Endothelial cell of umbilical vein (primary cell): ENCODE results near the gene HDAC4. TPM values are rescaled to one million over a fixed set of nuclear protein-coding genes. Genes with fewer than 3 reads are reported as not detected.

Source experiments
- BruUV-seq: library from RNA; stranded (reverse); fragments of 400-500 nt; replicated peaks from 2 replicates; lab custom pipeline; 2021; lab: Mats Ljungman, UMichigan
- CTCF ChIA-PET: fragments of 300-600, 350-600 bp; sonication (Branson Sonifier 250); formaldehyde crosslinking; loops from one replicate; lab custom pipeline; 2021; ENCODE audit warnings: antibody characterized with exemption, inconsistent platforms; lab: Charles Lee
- POLR2A ChIA-PET: fragments of 300-600, 350-600 bp; sonication (Branson Sonifier 250); formaldehyde crosslinking; loops from one replicate; lab custom pipeline; 2021; ENCODE audit warnings: antibody characterized with exemption, inconsistent platforms; lab: Charles Lee
- DNase-seq: peaks from one replicate; pipeline ENCODE4 v3.0.0-alpha.2; 2011; ENCODE audit warnings: low read depth, low spot score
- FAIRE-seq: peaks from 2 replicates; lab custom pipeline; 2011; peaks lifted over from hg19 to GRCh38; lab: Jason Lieb, UNC
- H2AFZ ChIP-seq: 2 replicates; pipeline ENCODE4 v1.6.0; 2012; ENCODE audit warnings: low read depth, low read length, control low read depth, inconsistent platforms
- H3K27ac ChIP-seq: 2 replicates; pipeline ENCODE4 v1.5.1; 2011; ENCODE audit warnings: low read depth, mild to moderate bottlenecking, control low read depth, low read length, moderate library complexity; ENCODE audit not compliant: insufficient read depth
- H3K27me3 ChIP-seq, 2 experiments: 2 replicates each; pipeline versions ENCODE4 v1.6.0 to v1.6.1; 2011; ENCODE audit warnings: low read length in 2 of 2, mixed read lengths in 1 of 2; ENCODE audit not compliant: control insufficient read depth in 2 of 2, insufficient read depth in 2 of 2
- H3K36me3 ChIP-seq, 2 experiments: 2 replicates in 1 of 2; 3 replicates in 1 of 2; pipeline ENCODE4 v1.5.1; 2011; ENCODE audit warnings: low read length in 2 of 2, mild to moderate bottlenecking in 1 of 2, moderate library complexity in 1 of 2; ENCODE audit not compliant: control insufficient read depth in 2 of 2, insufficient read depth in 2 of 2; ENCODE audit errors: extremely low read depth in 1 of 2
- H3K4me1 ChIP-seq: 3 replicates; pipeline ENCODE4 v1.5.1; 2011; ENCODE audit warnings: mild to moderate bottlenecking, low read length; ENCODE audit not compliant: control insufficient read depth, insufficient read depth; ENCODE audit errors: extremely low read depth
- H3K4me2 ChIP-seq: 2 replicates; pipeline ENCODE4 v1.6.1; 2011; ENCODE audit warnings: low read length, control low read depth, mixed read lengths; ENCODE audit not compliant: insufficient read depth
- H3K4me3 ChIP-seq, 3 experiments: fragments of 200-600 bp in 1 of 3; sonication (generic), shearing (Covaris generic) in 1 of 3; replicated peaks in 1 of 3; 2 replicates each; pipeline ENCODE4 v1.5.1; 2011 to 2016; ENCODE audit warnings: control low read depth in 3 of 3, low read length in 3 of 3, mild to moderate bottlenecking in 2 of 3, inconsistent platforms in 1 of 3, low read depth in 1 of 3, moderate library complexity in 1 of 3; ENCODE audit not compliant: insufficient read depth in 1 of 3
- H3K79me2 ChIP-seq: 2 replicates; pipeline ENCODE4 v1.6.0; 2012; ENCODE audit warnings: low read length, inconsistent platforms; ENCODE audit not compliant: control insufficient read depth, insufficient read depth
- H3K9ac ChIP-seq: replicated peaks from 2 replicates; pipeline ENCODE3; 2011; ENCODE audit warnings: low read length, control low read depth; ENCODE audit not compliant: insufficient read depth; ENCODE audit errors: extremely low read depth
- H3K9me1 ChIP-seq: replicated peaks from 3 replicates; pipeline ENCODE4 v1.6.0; 2011; ENCODE audit warnings: mild to moderate bottlenecking, low read length; ENCODE audit not compliant: control insufficient read depth, insufficient read depth; ENCODE audit errors: extremely low read depth
- H3K9me3 ChIP-seq: replicated peaks from 2 replicates; pipeline ENCODE4 v1.5.1; 2012; ENCODE audit warnings: low read length, inconsistent platforms; ENCODE audit not compliant: control insufficient read depth, insufficient read depth
- H4K20me1 ChIP-seq: replicated peaks from 2 replicates; pipeline ENCODE3; 2011; ENCODE audit warnings: mild to moderate bottlenecking, low read length; ENCODE audit not compliant: control insufficient read depth, insufficient read depth; ENCODE audit errors: extremely low read depth
- EZH2 ChIP-seq: IDR thresholded peaks from 2 replicates; pipeline ENCODE4 v1.6.1; 2012; ENCODE audit warnings: borderline replicate concordance, low read depth, mild to moderate bottlenecking, moderate library complexity, low read length, inconsistent platforms; ENCODE audit not compliant: severe bottlenecking
- FOS ChIP-seq: IDR thresholded peaks from 2 replicates; pipeline ENCODE4 v1.6.1; 2011; ENCODE audit warnings: mild to moderate bottlenecking, low read length, moderate library complexity, borderline replicate concordance; ENCODE audit not compliant: insufficient read depth
- GATA2 ChIP-seq: IDR thresholded peaks from 2 replicates; pipeline ENCODE4 v1.7.0; 2011; ENCODE audit warnings: low read depth, mild to moderate bottlenecking, moderate library complexity, mixed read lengths, low read length; ENCODE audit not compliant: insufficient read length, insufficient read depth
- JUN ChIP-seq: IDR thresholded peaks from 2 replicates; pipeline ENCODE4 v1.6.1; 2011; ENCODE audit warnings: borderline replicate concordance, low read depth; ENCODE audit not compliant: insufficient read length, insufficient read depth
- MYC ChIP-seq: IDR thresholded peaks from one replicate; pipeline ENCODE4 v1.6.1; 2011; ENCODE audit warnings: mild to moderate bottlenecking, low read depth, low read length
- POLR2A ChIP-seq: IDR thresholded peaks from 2 replicates; pipeline ENCODE4 v1.6.1; 2012; ENCODE audit warnings: low read depth, mild to moderate bottlenecking, control low read depth, low read length
- POLR2AphosphoS5 ChIP-seq: IDR thresholded peaks from 2 replicates; pipeline ENCODE4 v1.6.1; 2012; ENCODE audit warnings: low read depth, mild to moderate bottlenecking, control low read depth, low read length, moderate library complexity; ENCODE audit not compliant: insufficient read depth
- dilution Hi-C: fragments of 300-500 bp; cut with MboI; formaldehyde crosslinking; loops from one replicate; pipeline ENCODE4 v1.15.0; 2019; ENCODE audit warnings: low sequenced_read_pairs; ENCODE audit not compliant: extremely low pct_ligation_motif_present
- intact Hi-C: fragments of 100-400 bp; cut with micrococcal nuclease; formaldehyde crosslinking; loops from one replicate; pipeline ENCODE4 v1.10.0; 2022
- polyA plus RNA-seq, 4 experiments: library from polyadenylated mRNA; depleted of rRNA in 3 of 4; stranded (reverse) in 3 of 4; unstranded in 1 of 4; fragments of >200 nt; gene quantifications; 2 replicates each; pipeline versions ENCODE4 v1.2.1 to v1.2.3, GENCODE V29; 2011 to 2012; ENCODE audit warnings: missing spikeins in 1 of 4
- total RNA-seq: library from RNA; stranded (reverse); gene quantifications from 2 replicates; pipeline ENCODE4 v1.2.3, GENCODE V29; 2021
- TF ChIP-seq, protein P1 (sequence below), 2 donors: IDR thresholded peaks; 1 replicate in 1 of 2; 2 replicates in 1 of 2; pipeline ENCODE4 v1.5.1; 2011; ENCODE audit warnings: low read length in 2 of 2, mild to moderate bottlenecking in 2 of 2, moderate library complexity in 2 of 2, control low read depth in 1 of 2, inconsistent platforms in 1 of 2, low read depth in 1 of 2; ENCODE audit not compliant: insufficient read depth in 1 of 2; ENCODE audit errors: extremely low read depth in 1 of 2
- TF ChIP-seq, protein P2 (sequence below): IDR thresholded peaks from 2 replicates; pipeline ENCODE4 v1.6.1; 2011; ENCODE audit not compliant: insufficient read depth, insufficient read length

Gene HDAC4
- total and polyA plus RNA-seq, 2 donors (not counting 3 experiments of a cell fraction or from before 2014, with no cell fraction given): 13.4 to 33.0 TPM

DNA sequence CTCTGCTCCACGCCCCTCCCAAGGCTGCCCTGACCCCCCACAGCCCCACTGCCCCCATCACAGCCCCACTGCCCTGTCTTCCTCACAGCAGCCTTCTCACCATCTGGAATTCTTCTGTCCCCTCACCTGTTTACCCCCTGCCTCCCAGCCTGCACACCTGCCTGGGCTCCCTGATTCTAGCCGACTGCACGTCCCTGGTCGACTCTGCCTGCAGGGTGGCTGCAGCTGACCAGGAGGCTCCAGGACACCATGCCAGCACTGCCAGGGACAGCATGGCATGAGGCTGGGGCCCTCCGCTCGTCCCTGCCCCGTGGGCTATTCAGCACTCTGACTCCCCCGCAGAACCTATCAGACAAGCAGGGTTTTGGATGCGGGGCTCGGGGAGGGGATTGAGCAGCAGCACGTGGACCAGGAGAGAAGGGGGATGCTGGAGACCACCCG lies 254.1 kb downstream of the HDAC4 start:
- BruUV-seq: no TSS peak
- no peak for FAIRE-seq

More for the DNA sequence above, 254.1 kb downstream of the HDAC4 start:
- ChIA-PET POLR2A (no interaction called here), CTCF (no interaction called here)
- Histone ChIP-seq H3K27me3 (no peaks in the 10 kb centered on the region), H3K4me3 (no peak overlapping the region), H3K4me1 (no peaks in the 10 kb centered on the region), H3K9ac (no peak overlapping the region), H3K79me2 (no peaks in the 10 kb centered on the region), H2AFZ (no peak overlapping the region), H3K9me3 (no peaks in the 10 kb centered on the region), H3K27ac (no peak overlapping the region), H3K4me2 (no peak overlapping the region), H4K20me1 (no peaks in the 10 kb centered on the region), H3K36me3 (no peaks in the 10 kb centered on the region), H3K9me1 (no peaks in the 10 kb centered on the region)
- intact Hi-C loops (no loop called here), dilution Hi-C loops (no loop called here)
- TF ChIP-seq MYC (no peak), POLR2AphosphoS5 (no peak), POLR2A (no peak), EZH2 (no peak), JUN (no peak), GATA2 (no peak), FOS (no peak)
- TF ChIP-seq, protein P1, sequence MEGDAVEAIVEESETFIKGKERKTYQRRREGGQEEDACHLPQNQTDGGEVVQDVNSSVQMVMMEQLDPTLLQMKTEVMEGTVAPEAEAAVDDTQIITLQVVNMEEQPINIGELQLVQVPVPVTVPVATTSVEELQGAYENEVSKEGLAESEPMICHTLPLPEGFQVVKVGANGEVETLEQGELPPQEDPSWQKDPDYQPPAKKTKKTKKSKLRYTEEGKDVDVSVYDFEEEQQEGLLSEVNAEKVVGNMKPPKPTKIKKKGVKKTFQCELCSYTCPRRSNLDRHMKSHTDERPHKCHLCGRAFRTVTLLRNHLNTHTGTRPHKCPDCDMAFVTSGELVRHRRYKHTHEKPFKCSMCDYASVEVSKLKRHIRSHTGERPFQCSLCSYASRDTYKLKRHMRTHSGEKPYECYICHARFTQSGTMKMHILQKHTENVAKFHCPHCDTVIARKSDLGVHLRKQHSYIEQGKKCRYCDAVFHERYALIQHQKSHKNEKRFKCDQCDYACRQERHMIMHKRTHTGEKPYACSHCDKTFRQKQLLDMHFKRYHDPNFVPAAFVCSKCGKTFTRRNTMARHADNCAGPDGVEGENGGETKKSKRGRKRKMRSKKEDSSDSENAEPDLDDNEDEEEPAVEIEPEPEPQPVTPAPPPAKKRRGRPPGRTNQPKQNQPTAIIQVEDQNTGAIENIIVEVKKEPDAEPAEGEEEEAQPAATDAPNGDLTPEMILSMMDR (IDR thresholded peaks at IDR 0.05; ENCODE audit: extremely low read depth in 1 of 2, insufficient read depth in 1 of 2, low read depth in 1 of 2, low read length in 2 of 2): no peak
- TF ChIP-seq, protein P2, sequence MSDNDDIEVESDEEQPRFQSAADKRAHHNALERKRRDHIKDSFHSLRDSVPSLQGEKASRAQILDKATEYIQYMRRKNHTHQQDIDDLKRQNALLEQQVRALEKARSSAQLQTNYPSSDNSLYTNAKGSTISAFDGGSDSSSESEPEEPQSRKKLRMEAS: no peak
- DNase-seq: no peak
